Astrocyte of the cerebellum (primary cell): ENCODE measurements around the gene MLLT1.

Experiments used
- DNase-seq: peaks from one replicate; pipeline ENCODE4 v3.0.0-alpha.2; 2011; ENCODE audit warnings: low read depth
- H3K4me3 ChIP-seq: 2 replicates; pipeline ENCODE4 v1.5.1; 2011; ENCODE audit warnings: mild to moderate bottlenecking, low read depth, low read length, moderate library complexity
- CTCF ChIP-seq: IDR thresholded peaks from 2 replicates; pipeline ENCODE4 v1.5.1; 2012; ENCODE audit warnings: low read length, low read depth, moderate library complexity, mild to moderate bottlenecking; ENCODE audit errors: missing control alignments
- in situ Hi-C: cut with HindIII; loops from 2 replicates; pipeline ENCODE4 v1.10.0; 2017; ENCODE audit warnings: low sequenced_read_pairs

Gene MLLT1

GRCh38 chr19:6220385-6221191 is 59.2 kb downstream of the MLLT1 start:
- DNase-seq = no peak
- no peak for TF ChIP-seq CTCF
- in situ Hi-C loops = loop anchor here (10.0 kb wide), 2 partner anchors 76 to 176 kb away; no protein-coding TSS in a partner anchor

GRCh38 chr19:6219586-6220290 is 60.0 kb downstream of the MLLT1 start:
- in situ Hi-C loops = loop anchor here (10.0 kb wide), 2 partner anchors 75 to 175 kb away; no protein-coding TSS in a partner anchor
- DNase-seq = no peak
- TF ChIP-seq CTCF = no peak

More at GRCh38 chr19:6220385-6221191, 59.2 kb downstream of the MLLT1 start:
- no peak overlapping the region for H3K4me3 ChIP-seq

DNA sequence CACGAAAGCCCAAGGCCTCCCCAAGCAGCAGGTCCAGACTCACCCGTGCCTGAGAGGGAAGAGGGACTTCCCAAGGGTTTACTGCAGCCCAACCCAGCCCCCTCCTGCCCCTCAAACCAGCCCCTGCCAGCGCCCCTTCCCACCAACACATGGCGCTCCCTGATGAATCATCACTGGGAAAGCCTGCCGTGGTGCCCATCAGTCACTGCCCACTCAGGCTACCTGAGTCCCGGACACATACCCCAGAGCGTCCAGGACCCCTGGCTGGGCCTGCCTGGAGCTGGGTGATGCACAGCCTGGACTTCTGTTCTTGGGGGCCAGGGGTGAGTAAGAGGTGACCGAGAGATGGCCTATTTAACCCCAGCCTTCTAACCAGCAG is 60.6 kb downstream of the MLLT1 start:
- no peak for TF ChIP-seq CTCF
- in situ Hi-C loops = no loop called here
- DNase-seq = no peak
- no peak overlapping the region for H3K4me3 ChIP-seq

More at GRCh38 chr19:6219586-6220290, 60.0 kb downstream of the MLLT1 start:
- no peak overlapping the region for H3K4me3 ChIP-seq

GRCh38 chr19:6218491-6219146 is 61.2 kb downstream of the MLLT1 start:
- H3K4me3 ChIP-seq = no peak overlapping the region
- DNase-seq = peak; percentile 60
- peak; percentile 94 for TF ChIP-seq CTCF
- in situ Hi-C loops = no loop called here

- DNase-seq = no peak
- no peak overlapping the region for H3K4me3 ChIP-seq
- no peak for TF ChIP-seq CTCF
- in situ Hi-C loops = no loop called here
Measured at GRCh38 chr19:6217752-6218334, 61.9 kb downstream of the MLLT1 start.

DNA sequence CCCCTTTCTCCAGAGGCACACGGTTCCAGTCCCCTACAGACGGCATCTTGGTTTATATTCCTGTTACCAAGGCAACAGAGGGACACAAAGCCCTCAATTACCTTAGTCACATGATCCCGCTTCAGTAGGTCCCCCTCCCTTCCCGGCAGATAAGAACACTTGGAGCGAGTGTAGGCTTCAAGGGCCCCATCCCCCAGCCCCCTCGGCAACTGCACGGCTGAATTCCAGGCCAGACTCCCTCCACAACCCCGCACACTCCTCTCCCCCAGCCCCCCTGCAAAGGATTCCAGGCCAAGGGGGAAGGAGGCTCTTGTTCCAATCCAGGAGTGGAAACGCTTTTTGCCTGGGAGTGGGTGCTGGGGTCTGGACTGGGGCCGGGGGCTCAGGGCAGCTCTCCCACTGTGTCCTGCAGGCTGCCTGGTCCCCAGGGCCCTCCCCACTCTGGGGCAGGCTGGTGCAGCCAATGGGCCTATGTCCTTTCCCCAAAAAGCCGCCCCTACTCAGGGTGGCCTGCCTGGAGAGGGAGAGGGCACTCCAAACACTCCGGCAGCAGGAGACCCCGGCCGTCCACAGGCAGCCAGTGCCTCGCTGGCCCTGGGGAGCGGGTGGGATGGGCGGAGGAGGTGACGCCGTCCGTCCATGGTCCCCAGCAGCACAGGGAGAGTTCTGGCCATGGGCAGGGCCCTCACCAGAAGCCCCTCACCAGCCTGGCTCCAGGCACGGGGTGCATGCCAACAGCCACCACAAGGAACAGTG is 62.6 kb downstream of the MLLT1 start:
- no peak overlapping the region for H3K4me3 ChIP-seq
- in situ Hi-C loops = no loop called here
- DNase-seq = no peak
- no peak for TF ChIP-seq CTCF
